ENCODE measurements around the gene EPHA4.

GRCh38 chr2:221571551-221572218 lies 419 bp downstream of the EPHA4 start:
- TF ChIP-seq CTCF (IDR thresholded peaks at IDR 0.05) (no peak), EP300 (IDR thresholded peaks at IDR 0.05) (no peak), POLR2A (IDR thresholded peaks at IDR 0.05) (no peak)
